Suprapubic skin (tissue), 4 donors: ENCODE data around the gene OR2A1. TPM values are rescaled to one million over a fixed set of nuclear protein-coding genes. Genes with fewer than 3 reads are reported as not detected.
A peak's percentile ranks its signal among the peaks of the same experiment; 100 is the strongest.
"Not testable (repeated sequence)": the region's sequence is repeated elsewhere in the genome, so short reads cannot be mapped to it uniquely, and the experiment has no call there.

Experiments used
- DNase-seq, 2 donors: peaks; one replicate each; pipeline ENCODE4 v3.0.0-alpha.2; 2019; ENCODE audit warnings: low spot score in 2 of 2
- H3K27ac ChIP-seq: fragments of 200-600 bp; sonication (generic); one replicate; pipeline ENCODE4 v1.5.1; 2019
- H3K27me3 ChIP-seq: fragments of 200-600 bp; sonication (generic); one replicate; pipeline ENCODE4 v1.5.1; 2019
- H3K36me3 ChIP-seq: fragments of 200-600 bp; sonication (generic); one replicate; pipeline ENCODE4 v1.5.1; 2019
- H3K4me1 ChIP-seq: fragments of 200-600 bp; sonication (generic); one replicate; pipeline ENCODE4 v1.5.1; 2019
- H3K4me3 ChIP-seq: fragments of 200-600 bp; sonication (generic); one replicate; pipeline ENCODE4 v1.5.1; 2019; ENCODE audit warnings: mild to moderate bottlenecking
- H3K9me3 ChIP-seq: fragments of 200-600 bp; sonication (generic); one replicate; pipeline ENCODE4 v1.5.1; 2019
- WGBS: methylation state at CpG from one replicate; pipeline ENCODE4 v1.1.5; 2018; 5-methylcytosine and 5-hydroxymethylcytosine counted together
- total RNA-seq, 4 donors: library from RNA; depleted of rRNA; stranded (reverse); fragments of >200 nt; gene quantifications; one replicate each; pipeline ENCODE4 v1.1.0, GENCODE V29; 2016

OR2A1 gene
- not detected for total RNA-seq

DNA sequence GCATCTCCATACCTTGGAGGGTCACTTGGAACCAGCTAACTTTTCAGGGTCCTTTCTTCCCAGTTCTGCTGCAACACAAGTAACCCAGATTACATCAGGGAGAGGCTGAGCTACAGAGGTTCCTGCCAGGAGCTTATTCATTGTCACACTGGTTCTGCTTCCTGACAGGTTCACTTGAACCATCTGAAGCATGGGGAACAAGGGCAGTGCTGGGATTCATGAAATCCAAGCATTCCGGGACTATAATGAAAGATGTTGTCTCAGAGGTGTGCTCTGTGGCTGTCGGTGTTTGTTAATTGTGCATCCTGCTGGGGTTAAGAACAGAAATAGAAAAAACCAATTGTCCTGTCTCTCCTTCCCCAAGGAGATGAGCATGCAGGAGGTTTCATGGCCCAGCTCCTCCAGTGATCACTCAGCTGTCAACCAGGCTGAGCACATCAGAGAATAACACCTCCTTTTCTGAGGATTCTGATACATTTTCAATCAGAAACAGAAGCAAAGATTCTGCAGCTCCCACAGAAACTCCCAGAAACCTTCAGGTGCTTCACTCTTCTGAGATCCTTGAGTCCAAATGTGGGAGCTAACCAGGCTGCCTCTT lies at the start of gene OR2A1:
Gene OR2A1 (plus strand): TSS at position 548 of the 598 bp plus-strand sequence. CDS start 5,706 bp downstream, outside the sequence.
- WGBS, result no CpG with 5 or more reads among the region's 2 CpGs
- DNase-seq, H3K27ac ChIP-seq, H3K9me3 ChIP-seq, H3K27me3 ChIP-seq, H3K4me3 ChIP-seq, H3K4me1 ChIP-seq, H3K36me3 ChIP-seq: not testable (repeated sequence)

- WGBS, result 96% methylated on average over 6 of the region's 7 CpGs
- not testable (repeated sequence) for DNase-seq, H3K36me3 ChIP-seq, H3K27ac ChIP-seq, H3K27me3 ChIP-seq, H3K9me3 ChIP-seq, H3K4me3 ChIP-seq, H3K4me1 ChIP-seq
These were observed 47.5 kb upstream of the OR2A1 start, which contains the start of gene OR2A7 for GRCh38 chr7:144264692-144265091. OR2A7 (minus strand) TSS chr7:144264792; CDS start chr7:144259628, 5,164 bp downstream.

DNA sequence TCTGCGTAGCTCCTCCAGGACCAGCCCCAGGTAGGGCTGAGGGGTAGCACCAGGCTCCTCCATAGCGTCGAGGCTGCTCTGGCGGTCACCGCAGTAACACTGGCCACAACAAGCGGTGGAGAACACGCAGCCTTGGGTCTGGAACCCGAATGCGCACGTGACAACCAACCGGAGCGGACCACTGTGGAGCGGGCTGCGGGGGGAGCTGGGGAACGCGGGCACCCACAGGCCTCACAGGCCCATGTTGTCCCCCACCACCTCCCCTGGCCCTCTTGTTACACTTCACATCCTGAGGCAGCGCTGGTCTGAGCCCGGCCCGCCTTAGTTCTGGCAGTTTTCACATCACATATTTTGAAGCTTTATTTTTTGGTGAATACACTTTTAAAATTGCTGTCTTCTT lies 43.0 kb upstream of the OR2A1 start, which contains the start of gene CTAGE8:
Gene CTAGE8 (minus strand): TSS at position 101 of the 400 bp plus-strand sequence. CDS start 38 bp downstream, at position 63.
- H3K27ac ChIP-seq, H3K9me3 ChIP-seq, H3K27me3 ChIP-seq, DNase-seq, H3K4me1 ChIP-seq, H3K4me3 ChIP-seq, H3K36me3 ChIP-seq: not testable (repeated sequence)
- 84% methylated on average over 2 of the region's 19 CpGs for WGBS

- 71% methylated on average over 5 of the region's 6 CpGs for WGBS
- not testable (repeated sequence) for H3K36me3 ChIP-seq, DNase-seq, H3K4me3 ChIP-seq, H3K27me3 ChIP-seq, H3K9me3 ChIP-seq, H3K27ac ChIP-seq, H3K4me1 ChIP-seq
These were observed 36.9 kb upstream of the OR2A1 start for GRCh38 chr7:144275281-144275680.

DNA sequence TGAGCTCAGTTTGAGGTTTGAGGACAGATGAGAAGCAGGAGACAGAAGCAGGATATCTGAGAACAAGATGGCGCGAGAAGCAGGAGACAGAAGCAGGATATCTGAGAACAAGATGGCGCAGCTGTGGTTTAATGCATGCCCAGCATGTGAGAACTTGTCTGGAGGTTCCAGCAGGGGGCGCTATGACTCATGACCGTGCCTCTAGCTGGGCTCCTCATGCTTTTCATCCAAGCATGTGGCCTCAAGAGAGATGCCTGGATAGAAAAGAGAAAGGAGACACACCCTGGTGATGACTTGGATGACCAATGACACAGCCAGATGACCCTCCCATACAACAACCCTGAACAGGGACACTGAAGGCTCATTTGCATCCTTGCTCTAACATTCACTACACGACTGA lies 32.2 kb upstream of the OR2A1 start:
- H3K27me3 ChIP-seq, H3K9me3 ChIP-seq, H3K36me3 ChIP-seq, H3K4me3 ChIP-seq, H3K4me1 ChIP-seq, DNase-seq, H3K27ac ChIP-seq: not testable (repeated sequence)
- 87% methylated on average over 4 of the region's 6 CpGs for WGBS

- not testable (repeated sequence) for H3K9me3 ChIP-seq, H3K27me3 ChIP-seq, DNase-seq, H3K4me1 ChIP-seq, H3K4me3 ChIP-seq, H3K27ac ChIP-seq, H3K36me3 ChIP-seq
- no CpG with 5 or more reads among the region's 8 CpGs for WGBS
These were observed 30.2 kb upstream of the OR2A1 start for GRCh38 chr7:144281981-144282380.

GRCh38 chr7:144282490-144282889 lies 29.7 kb upstream of the OR2A1 start:
- not testable (repeated sequence) for H3K4me1 ChIP-seq, H3K27me3 ChIP-seq, H3K36me3 ChIP-seq, H3K27ac ChIP-seq, H3K9me3 ChIP-seq, H3K4me3 ChIP-seq
- 95% methylated on average over 4 of the region's 4 CpGs for WGBS
- peak in 1 of 2 donors; percentile 39 for DNase-seq

DNA sequence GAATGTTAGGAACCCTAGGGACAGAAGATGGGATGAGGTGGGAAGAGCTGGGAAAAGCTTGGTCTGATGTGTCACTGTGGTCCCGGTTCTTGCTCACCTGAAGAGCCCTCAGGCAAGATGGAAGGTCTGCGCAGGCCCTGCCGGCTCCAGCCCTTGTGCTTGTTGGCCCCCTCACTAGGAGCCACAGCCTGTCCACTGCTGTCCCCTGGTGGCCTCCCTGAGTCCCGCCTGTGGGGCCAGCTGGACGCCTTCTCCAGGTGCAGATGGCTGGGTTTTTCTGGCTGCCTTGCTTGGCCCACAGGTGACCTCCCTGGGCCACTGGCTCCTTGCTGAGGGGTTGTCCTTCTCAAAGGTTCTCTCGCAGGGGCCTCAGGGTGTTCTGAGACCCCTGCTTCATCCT lies 28.5 kb upstream of the OR2A1 start:
- not testable (repeated sequence) for H3K4me3 ChIP-seq, H3K4me1 ChIP-seq, H3K9me3 ChIP-seq, H3K36me3 ChIP-seq, DNase-seq, H3K27ac ChIP-seq, H3K27me3 ChIP-seq
- no CpG with 5 or more reads among the region's 6 CpGs for WGBS

DNA sequence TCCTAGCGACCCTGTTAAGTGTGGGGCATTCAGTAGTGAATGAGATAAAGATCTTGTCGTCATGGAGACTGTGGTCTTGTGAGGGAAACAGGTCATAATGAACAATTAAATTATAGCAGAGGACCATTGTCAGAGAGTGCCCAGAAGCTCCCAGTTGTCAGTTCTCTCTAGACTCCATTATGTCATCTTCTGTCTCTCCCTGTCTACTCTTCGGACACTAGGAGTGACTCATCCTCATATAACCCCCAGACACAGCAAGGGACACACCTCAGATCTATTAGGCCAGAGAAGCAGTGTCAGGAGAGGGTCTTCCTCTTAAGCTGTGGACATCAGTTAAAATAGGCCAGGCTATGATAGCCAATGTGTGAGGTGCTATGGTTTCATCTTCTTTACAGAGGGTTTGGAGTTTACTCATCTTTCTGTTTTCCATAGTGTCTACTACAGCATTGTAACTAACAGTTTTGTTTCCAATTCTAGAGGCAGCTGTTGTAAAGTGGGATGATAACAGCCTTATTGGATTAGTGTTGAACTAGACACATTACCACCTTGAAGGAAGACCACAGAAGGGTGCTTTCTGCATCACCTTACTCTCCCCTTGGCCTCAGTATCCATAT lies 24.9 kb upstream of the OR2A1 start:
- not testable (repeated sequence) for DNase-seq, H3K36me3 ChIP-seq, H3K27me3 ChIP-seq, H3K4me1 ChIP-seq, H3K4me3 ChIP-seq, H3K27ac ChIP-seq, H3K9me3 ChIP-seq
- WGBS, result no CpG with 5 or more reads among the region's 3 CpGs

DNA sequence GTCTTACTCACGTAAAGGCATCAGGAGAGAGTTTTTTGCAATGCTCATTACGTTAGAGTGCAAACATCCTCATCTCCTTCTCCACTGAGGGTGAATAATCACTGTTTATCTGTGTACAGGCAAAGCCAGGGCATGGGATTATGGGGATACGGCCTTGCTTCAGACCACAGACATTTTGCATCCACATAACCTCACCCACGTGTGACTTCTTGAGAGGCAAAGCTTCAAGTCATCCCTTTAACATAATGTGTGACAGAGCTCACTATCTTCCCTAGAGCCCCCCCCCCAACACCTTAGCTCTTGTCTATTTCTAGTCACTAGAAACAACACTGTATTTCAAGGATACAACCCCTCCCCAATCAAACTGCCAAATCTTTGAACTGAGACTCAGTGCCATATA lies 20.6 kb upstream of the OR2A1 start:
- not testable (repeated sequence) for DNase-seq, H3K27ac ChIP-seq, H3K4me1 ChIP-seq, H3K4me3 ChIP-seq, H3K27me3 ChIP-seq, H3K9me3 ChIP-seq, H3K36me3 ChIP-seq
- 67% methylated on average over 2 of the region's 4 CpGs for WGBS

DNA sequence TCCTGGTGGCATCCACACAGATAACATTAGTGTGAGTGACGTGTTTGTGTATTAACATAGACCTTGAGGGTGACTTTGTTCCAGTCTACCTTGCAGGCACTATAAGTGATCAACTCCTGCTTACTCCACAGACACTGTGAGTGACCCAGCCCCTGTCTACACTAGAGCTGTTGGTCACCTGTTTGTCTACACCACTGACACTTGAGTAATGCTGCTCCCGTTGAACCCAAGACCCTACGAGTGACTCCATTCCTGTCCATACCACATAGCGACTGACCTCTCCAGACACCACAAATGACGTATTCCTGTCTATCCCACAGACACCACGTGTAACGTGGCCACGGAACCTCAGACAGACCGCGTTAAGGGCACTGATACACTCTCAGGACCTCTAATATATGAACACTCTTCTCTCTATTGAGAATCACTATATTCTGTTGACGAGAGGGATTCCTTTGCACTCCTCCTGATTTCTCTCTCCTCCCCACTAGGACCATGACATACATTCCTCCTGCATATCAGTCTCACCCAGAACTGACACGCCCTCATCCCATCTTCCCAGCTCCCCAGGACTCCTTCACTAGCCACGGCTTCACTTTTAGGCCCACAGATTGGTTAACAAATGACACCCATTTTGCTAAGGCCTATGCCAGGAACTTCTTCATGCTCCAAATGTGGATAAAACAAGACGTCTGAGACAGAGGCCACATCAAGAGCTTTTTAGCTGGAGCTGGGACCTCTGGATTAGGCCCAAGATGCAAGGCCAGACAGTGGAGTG lies 19.6 kb upstream of the OR2A1 start:
- H3K4me1 ChIP-seq, H3K9me3 ChIP-seq, H3K27ac ChIP-seq, H3K27me3 ChIP-seq, H3K36me3 ChIP-seq, H3K4me3 ChIP-seq, DNase-seq: not testable (repeated sequence)
- 49% methylated on average over 3 of the region's 14 CpGs for WGBS

DNA sequence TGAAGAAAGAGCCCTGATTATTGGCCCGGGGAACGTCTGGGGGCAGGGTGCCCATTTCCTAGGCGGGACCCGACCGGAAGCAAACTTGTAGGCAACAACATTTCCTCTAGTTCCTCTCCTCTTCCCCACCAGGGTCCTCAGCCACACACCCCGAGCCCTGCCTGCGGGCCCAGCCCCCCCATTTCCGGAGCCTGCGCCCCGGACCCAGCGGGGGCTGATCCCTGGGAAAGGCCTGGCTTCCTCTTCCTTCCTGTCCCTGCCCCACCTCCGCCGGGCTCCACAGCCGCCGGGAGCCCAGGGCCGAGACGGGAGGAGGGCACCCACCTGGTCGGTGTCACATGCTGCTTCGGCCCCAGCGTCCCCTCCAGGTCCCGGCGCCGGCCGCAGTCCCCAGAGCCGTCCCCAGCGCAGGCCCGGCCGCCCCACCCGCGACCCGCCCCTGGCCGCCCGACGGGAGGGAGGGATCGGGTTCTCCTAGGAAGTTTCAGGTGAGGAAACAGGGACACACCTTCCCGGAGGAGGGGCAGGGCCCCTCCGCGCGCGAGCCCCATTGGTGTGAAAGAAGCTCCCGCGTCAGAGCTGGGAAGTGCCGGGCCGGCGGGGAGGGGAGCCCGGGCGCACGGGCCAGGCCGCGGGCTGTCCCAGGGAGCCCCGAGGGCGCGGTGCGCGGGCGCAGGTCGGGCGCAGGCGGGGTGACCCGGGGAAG lies 18.3 kb upstream of the OR2A1 start:
- not testable (repeated sequence) for DNase-seq, H3K27ac ChIP-seq, H3K9me3 ChIP-seq, H3K4me3 ChIP-seq, H3K27me3 ChIP-seq, H3K36me3 ChIP-seq, H3K4me1 ChIP-seq
- no CpG with 5 or more reads among the region's 60 CpGs for WGBS

DNA sequence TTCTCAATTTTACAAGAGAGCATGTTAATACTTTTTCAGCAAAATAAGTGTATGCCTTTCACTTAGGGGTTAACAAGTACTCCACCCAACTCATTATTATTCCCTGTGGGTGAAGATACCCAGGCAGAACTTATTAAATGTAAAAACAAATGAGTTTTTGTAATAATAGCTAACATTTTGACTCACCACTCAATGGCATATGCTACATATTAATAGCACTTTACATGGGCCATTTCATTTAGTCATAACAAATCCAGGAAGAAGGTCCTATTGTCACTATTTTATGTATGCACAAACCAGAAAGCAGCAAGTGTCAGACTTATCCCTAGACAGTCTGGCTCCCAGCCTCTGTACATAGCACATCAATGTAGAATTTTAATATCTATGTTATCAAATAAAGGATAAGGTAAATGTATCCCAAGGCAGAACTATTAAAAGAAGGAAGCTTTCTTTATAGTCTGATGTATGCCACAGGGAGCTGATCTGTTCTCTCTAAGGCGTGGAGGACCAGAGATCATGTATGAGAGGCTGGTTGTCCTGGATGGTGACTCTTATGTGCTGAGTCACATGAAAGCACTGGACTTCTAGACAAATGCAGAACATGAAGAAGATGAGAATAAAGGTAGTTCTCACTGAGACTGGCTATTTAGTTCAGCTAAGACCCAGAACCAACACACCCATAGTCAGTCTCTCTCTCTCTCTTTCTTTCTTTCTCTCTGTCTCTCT lies 9.5 kb upstream of the OR2A1 start:
- no CpG with 5 or more reads among the region's 1 CpG for WGBS
- not testable (repeated sequence) for DNase-seq, H3K4me3 ChIP-seq, H3K27me3 ChIP-seq, H3K9me3 ChIP-seq, H3K36me3 ChIP-seq, H3K27ac ChIP-seq, H3K4me1 ChIP-seq
